ENCODE measurements around the gene GPATCH2L.

DNA sequence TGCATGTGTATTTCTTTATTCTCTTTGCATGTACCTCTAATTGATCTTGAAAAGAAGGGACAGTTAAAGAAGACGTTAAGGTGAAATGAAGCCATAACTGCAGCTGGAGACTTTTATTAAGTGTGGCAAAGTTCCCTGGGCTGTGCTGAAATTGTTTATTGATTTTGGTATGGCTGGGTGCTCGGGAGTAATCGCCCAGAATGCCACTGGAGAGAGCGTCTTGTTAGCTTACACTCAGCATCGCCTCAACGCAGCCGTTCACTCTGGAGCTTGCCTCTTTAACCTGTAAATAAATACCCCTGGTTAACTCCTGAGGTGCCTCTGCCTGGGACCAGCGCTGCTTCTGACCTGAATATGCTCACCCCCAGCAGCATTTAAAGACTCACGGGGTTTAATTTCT, 98.6 kb downstream of the GPATCH2L start:
- TF ChIP-seq, protein P1, sequence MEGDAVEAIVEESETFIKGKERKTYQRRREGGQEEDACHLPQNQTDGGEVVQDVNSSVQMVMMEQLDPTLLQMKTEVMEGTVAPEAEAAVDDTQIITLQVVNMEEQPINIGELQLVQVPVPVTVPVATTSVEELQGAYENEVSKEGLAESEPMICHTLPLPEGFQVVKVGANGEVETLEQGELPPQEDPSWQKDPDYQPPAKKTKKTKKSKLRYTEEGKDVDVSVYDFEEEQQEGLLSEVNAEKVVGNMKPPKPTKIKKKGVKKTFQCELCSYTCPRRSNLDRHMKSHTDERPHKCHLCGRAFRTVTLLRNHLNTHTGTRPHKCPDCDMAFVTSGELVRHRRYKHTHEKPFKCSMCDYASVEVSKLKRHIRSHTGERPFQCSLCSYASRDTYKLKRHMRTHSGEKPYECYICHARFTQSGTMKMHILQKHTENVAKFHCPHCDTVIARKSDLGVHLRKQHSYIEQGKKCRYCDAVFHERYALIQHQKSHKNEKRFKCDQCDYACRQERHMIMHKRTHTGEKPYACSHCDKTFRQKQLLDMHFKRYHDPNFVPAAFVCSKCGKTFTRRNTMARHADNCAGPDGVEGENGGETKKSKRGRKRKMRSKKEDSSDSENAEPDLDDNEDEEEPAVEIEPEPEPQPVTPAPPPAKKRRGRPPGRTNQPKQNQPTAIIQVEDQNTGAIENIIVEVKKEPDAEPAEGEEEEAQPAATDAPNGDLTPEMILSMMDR (conservative IDR thresholded peaks at IDR 0.05 in 1 of 2, IDR thresholded peaks at IDR 0.05 in 1 of 2; ENCODE audit: extremely low read depth in 1 of 2, insufficient read depth in 1 of 2, low read depth in 1 of 2, low read length in 2 of 2), result no peak
- no peak for TF ChIP-seq EZH2 (IDR thresholded peaks at IDR 0.05; ENCODE audit: borderline replicate concordance, low read length)
